ENCODE measurements around the gene ENPP3. TPM values are rescaled to one million over a fixed set of nuclear protein-coding genes. Genes with fewer than 3 reads are reported as not detected.

ENPP3 gene
- polyA plus RNA-seq, 1 of the 3 experiments (the other 2 are of a cell fraction), result not detected

- TF ChIP-seq, protein P1, sequence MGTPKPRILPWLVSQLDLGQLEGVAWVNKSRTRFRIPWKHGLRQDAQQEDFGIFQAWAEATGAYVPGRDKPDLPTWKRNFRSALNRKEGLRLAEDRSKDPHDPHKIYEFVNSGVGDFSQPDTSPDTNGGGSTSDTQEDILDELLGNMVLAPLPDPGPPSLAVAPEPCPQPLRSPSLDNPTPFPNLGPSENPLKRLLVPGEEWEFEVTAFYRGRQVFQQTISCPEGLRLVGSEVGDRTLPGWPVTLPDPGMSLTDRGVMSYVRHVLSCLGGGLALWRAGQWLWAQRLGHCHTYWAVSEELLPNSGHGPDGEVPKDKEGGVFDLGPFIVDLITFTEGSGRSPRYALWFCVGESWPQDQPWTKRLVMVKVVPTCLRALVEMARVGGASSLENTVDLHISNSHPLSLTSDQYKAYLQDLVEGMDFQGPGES (IDR thresholded peaks at IDR 0.05; ENCODE audit: low read depth, low read length), result no peak
- TF ChIP-seq, protein P2, sequence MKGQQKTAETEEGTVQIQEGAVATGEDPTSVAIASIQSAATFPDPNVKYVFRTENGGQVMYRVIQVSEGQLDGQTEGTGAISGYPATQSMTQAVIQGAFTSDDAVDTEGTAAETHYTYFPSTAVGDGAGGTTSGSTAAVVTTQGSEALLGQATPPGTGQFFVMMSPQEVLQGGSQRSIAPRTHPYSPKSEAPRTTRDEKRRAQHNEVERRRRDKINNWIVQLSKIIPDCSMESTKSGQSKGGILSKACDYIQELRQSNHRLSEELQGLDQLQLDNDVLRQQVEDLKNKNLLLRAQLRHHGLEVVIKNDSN (IDR thresholded peaks at IDR 0.05; ENCODE audit: borderline replicate concordance, low read depth), result no peak
- no peak for TF ChIP-seq MXI1 (IDR thresholded peaks at IDR 0.05; ENCODE audit: low read depth, low read length)
Measured at GRCh38 chr6:131628726-131629125, 8.4 kb upstream of the ENPP3 start (continued).

DNA sequence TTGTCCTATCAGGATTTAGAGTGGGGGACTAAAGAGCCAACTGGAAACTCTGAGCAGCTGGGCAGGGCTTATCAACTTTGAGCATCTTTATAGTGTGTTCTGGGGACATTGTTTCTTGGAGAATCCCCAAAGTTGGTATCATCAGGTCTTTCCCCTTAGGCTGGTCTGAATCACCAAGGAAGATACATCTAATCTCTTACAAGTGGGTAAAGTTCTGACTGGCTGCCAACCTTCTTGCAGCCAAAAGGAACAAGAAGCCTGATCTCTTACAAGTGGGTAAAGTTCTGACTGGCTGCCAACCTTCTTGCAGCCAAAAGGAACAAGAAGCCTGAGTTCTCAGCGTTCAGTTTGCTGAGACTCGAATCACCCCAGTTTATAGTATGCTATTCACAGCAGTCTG is 7.5 kb upstream of the ENPP3 start:
- Histone ChIP-seq H3K27ac (ENCODE audit: low read depth in 2 of 2, low read length in 1 of 2) (no peak overlapping the region), H3K9me2 (no peaks in the 10 kb centered on the region), H3K4me1 (ENCODE audit: control insufficient read depth in 1 of 2, insufficient read depth in 2 of 2, low read depth in 1 of 2, low read length in 1 of 2) (peaks cover 0 to 9% of the 10 kb centered on the region in 2 experiments; a peak in 2 of 4 replicates), H3K4me2 (no peak overlapping the region), H3K27me3 (ENCODE audit: insufficient read depth) (no peaks in the 10 kb centered on the region; the same call in 1 of the 2 replicates), H3K9ac (no peak overlapping the region), H3K4me3 (ENCODE audit: low read depth in 2 of 2, low read length in 1 of 2) (no peak overlapping the region), H4K20me1 (ENCODE audit: insufficient read depth) (no peaks in the 10 kb centered on the region), H3K36me3 (replicated peaks in 1 of 2; ENCODE audit: control insufficient read depth in 1 of 2, insufficient read depth in 2 of 2, low read length in 1 of 2) (peaks cover 10 to 16% of the 10 kb centered on the region in 2 experiments), H2AFZ (ENCODE audit: low read depth) (no peak overlapping the region; the same call in 1 of the 2 replicates), H3F3A (replicated peaks; ENCODE audit: insufficient read depth) (peaks cover 7% of the 10 kb centered on the region), H3K79me2 (ENCODE audit: insufficient read depth) (peaks cover 18% of the 10 kb centered on the region), H3K9me3 (no peaks in the 10 kb centered on the region)
- 0% methylated on average over 2 of the region's 2 CpGs for WGBS (ENCODE audit: low lambda C conversion rate)
- TF ChIP-seq ELF1 (IDR thresholded peaks at IDR 0.05) (no peak), MXI1 (IDR thresholded peaks at IDR 0.05; ENCODE audit: low read depth, low read length) (no peak), TCF12 (IDR thresholded peaks at IDR 0.05) (no peak), POLR2AphosphoS5 (IDR thresholded peaks at IDR 0.05; ENCODE audit: low read depth, low read length) (no peak), SMC3 (IDR thresholded peaks at IDR 0.05; ENCODE audit: low read depth, low read length) (no peak)
- TF ChIP-seq, protein P3, sequence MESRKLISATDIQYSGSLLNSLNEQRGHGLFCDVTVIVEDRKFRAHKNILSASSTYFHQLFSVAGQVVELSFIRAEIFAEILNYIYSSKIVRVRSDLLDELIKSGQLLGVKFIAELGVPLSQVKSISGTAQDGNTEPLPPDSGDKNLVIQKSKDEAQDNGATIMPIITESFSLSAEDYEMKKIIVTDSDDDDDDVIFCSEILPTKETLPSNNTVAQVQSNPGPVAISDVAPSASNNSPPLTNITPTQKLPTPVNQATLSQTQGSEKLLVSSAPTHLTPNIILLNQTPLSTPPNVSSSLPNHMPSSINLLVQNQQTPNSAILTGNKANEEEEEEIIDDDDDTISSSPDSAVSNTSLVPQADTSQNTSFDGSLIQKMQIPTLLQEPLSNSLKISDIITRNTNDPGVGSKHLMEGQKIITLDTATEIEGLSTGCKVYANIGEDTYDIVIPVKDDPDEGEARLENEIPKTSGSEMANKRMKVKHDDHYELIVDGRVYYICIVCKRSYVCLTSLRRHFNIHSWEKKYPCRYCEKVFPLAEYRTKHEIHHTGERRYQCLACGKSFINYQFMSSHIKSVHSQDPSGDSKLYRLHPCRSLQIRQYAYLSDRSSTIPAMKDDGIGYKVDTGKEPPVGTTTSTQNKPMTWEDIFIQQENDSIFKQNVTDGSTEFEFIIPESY (IDR thresholded peaks at IDR 0.05; ENCODE audit: borderline replicate concordance, low read depth), result no peak
- TF ChIP-seq, protein P4, sequence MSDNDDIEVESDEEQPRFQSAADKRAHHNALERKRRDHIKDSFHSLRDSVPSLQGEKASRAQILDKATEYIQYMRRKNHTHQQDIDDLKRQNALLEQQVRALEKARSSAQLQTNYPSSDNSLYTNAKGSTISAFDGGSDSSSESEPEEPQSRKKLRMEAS (IDR thresholded peaks at IDR 0.05; ENCODE audit: low read depth), result no peak
- DNase-seq, result no peak
- POLR2A ChIA-PET, result no interaction called here
- CTCF ChIA-PET, result interaction anchor here (1.3 to 4.1 kb wide), 3 partner anchors 14 to 744 kb away, joined by 5 to 60 read pairs (median 18); no protein-coding TSS in a partner anchor

- H3K9ac ChIP-seq, result no peak overlapping the region
- H3K79me2 ChIP-seq (ENCODE audit: insufficient read depth), result peaks cover 11% of the 10 kb centered on the region
- H4K20me1 ChIP-seq (ENCODE audit: insufficient read depth), result no peaks in the 10 kb centered on the region
- ChIA-PET CTCF (no interaction called here), POLR2A (no interaction called here)
- H2AFZ ChIP-seq (ENCODE audit: low read depth), result no peak overlapping the region
- H3K9me2 ChIP-seq, result no peaks in the 10 kb centered on the region
- TF ChIP-seq EP300 (IDR thresholded peaks at IDR 0.05; ENCODE audit: borderline replicate concordance in 1 of 2, low read depth in 1 of 2, low read length in 1 of 2), result no peak
- TF ChIP-seq, protein P5, sequence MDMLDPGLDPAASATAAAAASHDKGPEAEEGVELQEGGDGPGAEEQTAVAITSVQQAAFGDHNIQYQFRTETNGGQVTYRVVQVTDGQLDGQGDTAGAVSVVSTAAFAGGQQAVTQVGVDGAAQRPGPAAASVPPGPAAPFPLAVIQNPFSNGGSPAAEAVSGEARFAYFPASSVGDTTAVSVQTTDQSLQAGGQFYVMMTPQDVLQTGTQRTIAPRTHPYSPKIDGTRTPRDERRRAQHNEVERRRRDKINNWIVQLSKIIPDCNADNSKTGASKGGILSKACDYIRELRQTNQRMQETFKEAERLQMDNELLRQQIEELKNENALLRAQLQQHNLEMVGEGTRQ (IDR thresholded peaks at IDR 0.05; ENCODE audit: borderline replicate concordance, low read depth, low read length), result no peak
- TF ChIP-seq MXI1 (IDR thresholded peaks at IDR 0.05; ENCODE audit: low read depth, low read length), result no peak
- TF ChIP-seq, protein P6, sequence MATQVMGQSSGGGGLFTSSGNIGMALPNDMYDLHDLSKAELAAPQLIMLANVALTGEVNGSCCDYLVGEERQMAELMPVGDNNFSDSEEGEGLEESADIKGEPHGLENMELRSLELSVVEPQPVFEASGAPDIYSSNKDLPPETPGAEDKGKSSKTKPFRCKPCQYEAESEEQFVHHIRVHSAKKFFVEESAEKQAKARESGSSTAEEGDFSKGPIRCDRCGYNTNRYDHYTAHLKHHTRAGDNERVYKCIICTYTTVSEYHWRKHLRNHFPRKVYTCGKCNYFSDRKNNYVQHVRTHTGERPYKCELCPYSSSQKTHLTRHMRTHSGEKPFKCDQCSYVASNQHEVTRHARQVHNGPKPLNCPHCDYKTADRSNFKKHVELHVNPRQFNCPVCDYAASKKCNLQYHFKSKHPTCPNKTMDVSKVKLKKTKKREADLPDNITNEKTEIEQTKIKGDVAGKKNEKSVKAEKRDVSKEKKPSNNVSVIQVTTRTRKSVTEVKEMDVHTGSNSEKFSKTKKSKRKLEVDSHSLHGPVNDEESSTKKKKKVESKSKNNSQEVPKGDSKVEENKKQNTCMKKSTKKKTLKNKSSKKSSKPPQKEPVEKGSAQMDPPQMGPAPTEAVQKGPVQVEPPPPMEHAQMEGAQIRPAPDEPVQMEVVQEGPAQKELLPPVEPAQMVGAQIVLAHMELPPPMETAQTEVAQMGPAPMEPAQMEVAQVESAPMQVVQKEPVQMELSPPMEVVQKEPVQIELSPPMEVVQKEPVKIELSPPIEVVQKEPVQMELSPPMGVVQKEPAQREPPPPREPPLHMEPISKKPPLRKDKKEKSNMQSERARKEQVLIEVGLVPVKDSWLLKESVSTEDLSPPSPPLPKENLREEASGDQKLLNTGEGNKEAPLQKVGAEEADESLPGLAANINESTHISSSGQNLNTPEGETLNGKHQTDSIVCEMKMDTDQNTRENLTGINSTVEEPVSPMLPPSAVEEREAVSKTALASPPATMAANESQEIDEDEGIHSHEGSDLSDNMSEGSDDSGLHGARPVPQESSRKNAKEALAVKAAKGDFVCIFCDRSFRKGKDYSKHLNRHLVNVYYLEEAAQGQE (IDR thresholded peaks at IDR 0.05; ENCODE audit: low read depth, low read length), result no peak
- no peak overlapping the region for H3K27ac ChIP-seq (ENCODE audit: low read depth in 2 of 2, low read length in 1 of 2)
- H3K36me3 ChIP-seq (replicated peaks in 1 of 2; ENCODE audit: control insufficient read depth in 1 of 2, insufficient read depth in 2 of 2, low read length in 1 of 2), result peaks cover 0 to 1% of the 10 kb centered on the region in 2 experiments
- H3K4me2 ChIP-seq, result no peak overlapping the region
- H3K4me1 ChIP-seq (ENCODE audit: control insufficient read depth in 1 of 2, insufficient read depth in 2 of 2, low read depth in 1 of 2, low read length in 1 of 2), result peaks cover 0 to 7% of the 10 kb centered on the region in 2 experiments; a peak in 2 of 4 replicates
- H3K4me3 ChIP-seq (ENCODE audit: low read depth in 2 of 2, low read length in 1 of 2), result no peak overlapping the region
- DNase-seq, result no peak
- H3F3A ChIP-seq (replicated peaks; ENCODE audit: insufficient read depth), result peaks cover 3% of the 10 kb centered on the region
- H3K27me3 ChIP-seq (ENCODE audit: insufficient read depth), result peaks cover 11% of the 10 kb centered on the region
- 6% methylated on average over 3 of the region's 3 CpGs for WGBS (ENCODE audit: low lambda C conversion rate)
- H3K9me3 ChIP-seq, result no peaks in the 10 kb centered on the region
Measured at GRCh38 chr6:131631625-131632289, 5.3 kb upstream of the ENPP3 start.
